ENCODE results near the gene GADD45B.

The GADD45B gene

GRCh38 chr19:2429917-2430535, 45.9 kb upstream of the GADD45B start:
- no peak for DNase-seq (ENCODE audit: low read depth, low spot score)
- TF ChIP-seq, protein P1, sequence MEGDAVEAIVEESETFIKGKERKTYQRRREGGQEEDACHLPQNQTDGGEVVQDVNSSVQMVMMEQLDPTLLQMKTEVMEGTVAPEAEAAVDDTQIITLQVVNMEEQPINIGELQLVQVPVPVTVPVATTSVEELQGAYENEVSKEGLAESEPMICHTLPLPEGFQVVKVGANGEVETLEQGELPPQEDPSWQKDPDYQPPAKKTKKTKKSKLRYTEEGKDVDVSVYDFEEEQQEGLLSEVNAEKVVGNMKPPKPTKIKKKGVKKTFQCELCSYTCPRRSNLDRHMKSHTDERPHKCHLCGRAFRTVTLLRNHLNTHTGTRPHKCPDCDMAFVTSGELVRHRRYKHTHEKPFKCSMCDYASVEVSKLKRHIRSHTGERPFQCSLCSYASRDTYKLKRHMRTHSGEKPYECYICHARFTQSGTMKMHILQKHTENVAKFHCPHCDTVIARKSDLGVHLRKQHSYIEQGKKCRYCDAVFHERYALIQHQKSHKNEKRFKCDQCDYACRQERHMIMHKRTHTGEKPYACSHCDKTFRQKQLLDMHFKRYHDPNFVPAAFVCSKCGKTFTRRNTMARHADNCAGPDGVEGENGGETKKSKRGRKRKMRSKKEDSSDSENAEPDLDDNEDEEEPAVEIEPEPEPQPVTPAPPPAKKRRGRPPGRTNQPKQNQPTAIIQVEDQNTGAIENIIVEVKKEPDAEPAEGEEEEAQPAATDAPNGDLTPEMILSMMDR (IDR thresholded peaks at IDR 0.05; ENCODE audit: low read depth, low read length): no peak
- in situ Hi-C loops (cut with HindIII; ENCODE audit: low sequenced_read_pairs): no loop called here
- H3K4me3 ChIP-seq (ENCODE audit: low read depth, low read length): no peak overlapping the region

- no peak overlapping the region for H3K4me3 ChIP-seq (ENCODE audit: low read depth, low read length)
- in situ Hi-C loops (cut with HindIII; ENCODE audit: low sequenced_read_pairs): no loop called here
- TF ChIP-seq, protein P1 (IDR thresholded peaks at IDR 0.05; ENCODE audit: low read depth, low read length): no peak
- no peak for DNase-seq (ENCODE audit: low read depth, low spot score)
These were observed 44.4 kb upstream of the GADD45B start for GRCh38 chr19:2431318-2432055.

DNA sequence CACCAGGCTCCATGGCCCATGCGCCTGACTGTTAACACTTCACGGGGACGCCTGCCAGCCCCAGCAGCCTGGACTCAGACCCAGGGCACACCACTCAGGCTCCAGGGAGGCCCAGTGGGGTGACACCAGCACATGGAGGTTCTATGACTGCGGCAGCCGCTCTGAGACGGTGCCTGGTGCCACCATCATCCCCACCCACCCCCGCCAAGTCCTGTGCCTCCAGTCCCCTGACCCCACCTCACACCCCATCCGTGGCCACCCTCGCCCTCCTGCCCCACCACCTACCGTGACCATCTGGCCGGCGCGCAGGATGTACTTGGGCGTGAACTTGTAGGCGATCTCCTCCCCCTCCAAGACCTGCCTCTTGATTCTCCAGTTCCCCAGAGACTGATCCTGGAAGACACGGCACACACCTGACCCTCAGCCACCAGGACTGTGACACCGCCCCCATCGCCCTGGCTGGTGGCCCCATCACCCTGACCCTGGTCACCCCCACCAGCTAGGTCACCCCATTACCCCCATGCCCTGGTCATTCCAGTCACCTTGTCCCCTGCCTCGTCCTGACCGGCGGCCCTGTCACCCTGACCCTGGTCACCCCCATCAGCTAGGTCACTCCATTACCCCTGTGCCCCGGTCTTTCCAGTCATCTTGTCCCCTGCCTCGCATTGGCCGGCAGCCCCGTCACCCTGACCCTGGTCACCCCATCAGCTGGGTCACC, 43.6 kb upstream of the GADD45B start:
- DNase-seq (ENCODE audit: low read depth, low spot score): no peak
- TF ChIP-seq, protein P1 (IDR thresholded peaks at IDR 0.05; ENCODE audit: low read depth, low read length): no peak
- in situ Hi-C loops (cut with HindIII; ENCODE audit: low sequenced_read_pairs): no loop called here
- H3K4me3 ChIP-seq (ENCODE audit: low read depth, low read length): no peak overlapping the region

DNA sequence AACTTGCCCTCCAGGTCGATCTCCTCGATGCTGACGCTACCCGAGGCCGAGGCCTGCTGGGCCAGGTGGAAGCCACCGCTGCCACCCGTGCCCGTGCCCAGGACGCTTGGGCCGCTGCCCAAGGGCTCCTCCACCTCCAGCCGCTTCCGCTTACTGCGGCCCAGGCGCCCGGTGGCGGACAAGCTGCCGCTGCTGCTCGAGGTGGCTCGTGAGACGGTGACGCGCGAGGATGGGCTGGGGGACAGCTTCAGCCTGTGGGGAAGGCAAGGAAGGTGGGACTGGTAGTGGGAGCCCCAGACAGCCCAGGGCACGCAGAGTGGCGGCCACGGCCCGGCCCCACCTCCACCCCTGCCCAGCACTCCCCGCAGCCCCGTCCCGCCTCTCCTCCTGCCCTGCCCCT, 42.1 kb upstream of the GADD45B start:
- TF ChIP-seq, protein P1 (IDR thresholded peaks at IDR 0.05; ENCODE audit: low read depth, low read length): no peak
- no peak overlapping the region for H3K4me3 ChIP-seq (ENCODE audit: low read depth, low read length)
- in situ Hi-C loops (cut with HindIII; ENCODE audit: low sequenced_read_pairs): no loop called here
- no peak for DNase-seq (ENCODE audit: low read depth, low spot score)

GRCh38 chr19:2434267-2434666, 41.7 kb upstream of the GADD45B start:
- no peak overlapping the region for H3K4me3 ChIP-seq (ENCODE audit: low read depth, low read length)
- no peak for DNase-seq (ENCODE audit: low read depth, low spot score)
- in situ Hi-C loops (cut with HindIII; ENCODE audit: low sequenced_read_pairs): no loop called here
- TF ChIP-seq, protein P1 (IDR thresholded peaks at IDR 0.05; ENCODE audit: low read depth, low read length): no peak

- TF ChIP-seq, protein P1 (IDR thresholded peaks at IDR 0.05; ENCODE audit: low read depth, low read length): no peak
- no peak for DNase-seq (ENCODE audit: low read depth, low spot score)
- in situ Hi-C loops (cut with HindIII; ENCODE audit: low sequenced_read_pairs): no loop called here
- H3K4me3 ChIP-seq (ENCODE audit: low read depth, low read length): no peak overlapping the region
These were observed 41.1 kb upstream of the GADD45B start for GRCh38 chr19:2434721-2435265.

All from astrocyte of the spinal cord (primary cell).